SKM-1 treated with dmso at 0.1 percent for 144 hours (cell line): ENCODE data around the gene OSER1.

ENCODE experiments used
- DNase-seq: peaks from one replicate; lab custom pipeline; 2025; ENCODE audit not compliant: unreplicated experiment; lab: John Stamatoyannopoulos, UW

The OSER1 gene

DNA sequence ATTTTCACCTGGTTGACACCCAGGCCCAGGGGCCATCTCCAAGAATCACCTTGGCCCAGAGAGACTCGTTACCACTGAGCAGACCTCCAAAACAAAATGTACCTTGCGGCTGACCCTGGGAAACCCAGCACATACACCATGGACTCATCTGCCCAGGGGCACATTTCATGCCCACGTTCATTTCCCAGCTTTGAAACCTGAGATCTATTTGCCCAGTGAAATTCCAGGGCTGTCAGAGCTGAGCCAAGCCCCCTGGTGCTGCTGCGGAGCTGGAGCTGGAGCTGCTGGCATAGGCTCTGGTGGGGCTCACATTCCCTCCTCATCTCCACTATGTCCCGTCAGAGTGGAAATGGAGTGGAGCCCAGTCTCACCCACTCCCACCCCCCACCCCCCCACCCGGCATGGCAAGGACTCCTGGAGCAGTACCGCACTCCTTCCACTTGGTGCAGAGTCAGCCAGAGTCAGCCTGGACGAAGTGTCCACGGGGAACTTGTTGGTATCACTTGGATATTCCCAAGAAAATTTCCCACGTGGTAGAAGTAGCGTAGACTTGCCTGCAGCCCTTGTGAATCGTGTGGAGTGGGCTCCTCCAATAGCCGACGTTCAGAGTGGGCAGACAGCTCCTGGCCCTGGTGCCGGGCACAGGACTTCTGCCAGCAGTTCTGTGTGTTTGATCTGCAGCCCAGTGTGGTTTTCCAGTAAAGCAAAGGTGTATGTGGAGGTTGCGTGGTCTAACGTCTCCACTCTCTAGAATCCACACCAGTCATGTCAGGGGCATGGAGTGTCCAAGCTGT is 18.1 kb upstream of the OSER1 start:
- DNase-seq, result no peak

DNA sequence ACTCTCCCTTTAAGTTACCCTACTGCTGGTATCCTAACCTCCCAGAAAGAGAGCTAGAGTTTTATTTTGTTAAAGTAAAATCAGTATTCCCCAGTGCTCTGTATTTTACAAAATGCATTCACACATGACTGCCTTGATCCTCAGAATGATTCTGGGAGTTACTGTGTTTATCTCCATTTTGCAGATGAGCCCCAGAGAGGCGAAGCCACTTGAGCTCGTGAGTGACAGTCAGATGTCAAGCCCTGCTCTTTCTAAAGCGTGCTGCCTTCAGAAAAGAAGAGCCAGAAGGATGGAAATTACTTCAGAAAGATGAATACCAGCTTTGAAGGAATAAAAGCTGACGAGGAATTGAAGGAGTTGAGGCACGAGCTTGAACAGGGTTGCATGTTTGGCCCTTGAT is 14.1 kb upstream of the OSER1 start:
- no peak for DNase-seq

DNA sequence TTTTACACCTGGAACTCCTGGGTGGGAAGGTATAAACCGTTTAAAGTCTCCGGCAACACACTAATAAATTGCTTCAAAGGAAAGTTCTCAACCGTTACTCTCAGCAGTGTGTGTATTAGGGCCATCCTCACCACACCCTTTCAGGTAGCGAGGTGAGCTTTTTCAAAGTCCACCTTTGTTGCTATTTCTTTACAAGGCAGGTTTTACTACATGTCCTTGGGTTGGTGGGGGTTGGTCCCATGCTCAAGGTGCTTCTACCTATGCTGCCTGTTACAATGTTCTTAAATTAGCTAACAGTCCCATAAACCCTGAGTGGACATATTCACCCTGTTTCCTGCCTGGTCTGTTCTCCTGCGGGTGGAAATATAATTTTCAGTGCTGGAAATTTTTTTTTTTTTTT is 13.2 kb upstream of the OSER1 start:
- DNase-seq, result no peak

DNA sequence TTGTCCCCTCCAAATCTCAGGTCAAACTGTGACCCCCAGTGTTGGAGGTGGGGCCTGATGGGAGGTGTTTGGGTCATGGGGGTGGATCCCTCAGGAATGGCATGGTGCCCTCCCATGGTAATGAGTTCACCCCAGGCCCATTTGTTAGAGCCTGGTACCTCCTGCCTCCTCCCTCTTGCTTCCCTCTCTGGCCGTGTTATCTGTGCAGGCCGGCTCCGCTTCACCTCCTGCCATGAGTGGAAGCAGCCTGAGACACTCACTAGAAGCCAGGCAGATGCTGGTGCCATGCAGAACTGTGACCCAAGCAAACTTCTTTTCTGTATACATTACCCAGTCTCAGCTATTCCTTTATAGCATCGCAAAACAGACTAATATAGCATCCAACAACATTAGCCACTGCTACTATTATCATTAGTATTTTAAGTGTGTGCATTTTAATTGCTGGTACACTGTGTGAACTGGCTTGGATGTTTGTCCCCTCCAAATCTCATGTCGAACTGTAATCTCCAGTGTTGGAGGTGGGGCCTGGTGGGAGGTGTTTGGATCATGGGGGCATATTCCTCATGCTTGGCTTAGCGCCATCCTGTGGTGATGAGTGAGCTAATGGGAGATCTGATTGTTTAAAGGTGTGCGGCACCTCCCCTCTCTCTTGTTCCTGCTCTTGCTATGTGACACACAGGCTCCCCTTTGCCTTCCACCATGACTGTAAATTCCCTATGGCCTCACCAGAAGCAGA is 12.2 kb upstream of the OSER1 start:
- no peak for DNase-seq

DNA sequence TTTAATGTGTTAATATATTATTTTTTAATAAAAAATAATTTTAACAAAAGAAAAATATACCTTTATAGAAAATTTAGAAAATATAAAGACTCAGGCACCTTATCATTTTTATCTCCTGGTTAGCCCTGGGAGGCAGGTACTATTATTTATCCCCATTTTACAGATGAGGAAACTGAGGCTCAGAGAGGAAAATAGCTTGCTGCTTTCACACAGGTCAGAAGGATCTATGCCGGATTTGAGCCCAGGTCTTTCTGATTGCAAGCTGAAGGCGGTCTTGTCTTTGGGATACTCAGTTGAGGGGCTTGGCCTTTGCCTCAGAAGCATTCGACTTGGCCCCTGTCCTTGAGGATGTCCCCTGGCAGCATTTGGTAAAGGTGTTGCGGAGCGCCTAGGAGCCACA is 11.5 kb upstream of the OSER1 start:
- no peak for DNase-seq

DNA sequence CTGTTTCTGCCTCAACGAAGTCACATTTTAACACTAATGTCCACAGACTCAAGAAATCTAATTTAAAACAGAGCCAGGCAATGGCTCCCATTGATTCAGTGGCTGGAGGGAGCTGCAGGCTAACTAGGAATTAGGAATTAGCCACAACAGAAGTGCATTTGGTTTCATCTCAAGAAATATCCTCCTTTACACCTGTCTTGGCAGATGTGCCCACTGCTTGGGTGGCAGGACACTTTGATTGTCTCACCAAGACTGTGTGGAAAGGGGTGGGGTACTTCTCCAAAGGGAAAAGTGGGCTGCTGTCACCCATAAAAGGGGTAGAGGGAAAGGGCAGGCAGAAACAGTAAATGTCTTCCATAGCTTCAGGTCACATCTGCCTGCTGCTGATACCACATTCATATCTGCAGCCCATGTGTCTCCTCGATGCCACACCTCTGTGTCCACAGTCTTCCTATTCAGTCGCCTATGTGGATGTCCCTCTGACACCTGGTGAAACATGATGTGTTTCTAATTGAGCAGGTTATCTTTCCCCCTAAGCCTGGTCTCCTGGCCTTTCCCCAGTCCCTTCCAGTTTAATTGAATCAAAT is 10.9 kb upstream of the OSER1 start:
- no peak for DNase-seq

DNA sequence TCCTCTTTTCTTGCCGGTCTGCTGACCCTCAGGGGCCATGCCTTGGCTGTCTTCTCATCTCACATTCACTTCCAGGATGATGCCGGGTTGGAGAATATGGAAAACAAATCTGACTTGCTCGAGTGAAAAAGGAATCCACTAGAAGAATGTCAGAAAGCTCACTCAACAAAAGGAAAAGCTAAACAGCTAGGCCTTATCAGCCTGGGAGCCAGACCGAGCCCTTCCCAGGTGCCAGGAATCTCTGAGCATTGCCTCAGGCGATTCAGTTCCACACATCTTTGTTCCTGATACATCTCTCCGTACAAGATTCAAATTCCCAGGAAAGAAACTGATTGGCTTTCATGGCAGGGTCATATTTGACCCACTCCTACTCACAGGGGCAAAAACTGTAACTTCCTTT is 9.2 kb upstream of the OSER1 start:
- DNase-seq, result no peak

DNA sequence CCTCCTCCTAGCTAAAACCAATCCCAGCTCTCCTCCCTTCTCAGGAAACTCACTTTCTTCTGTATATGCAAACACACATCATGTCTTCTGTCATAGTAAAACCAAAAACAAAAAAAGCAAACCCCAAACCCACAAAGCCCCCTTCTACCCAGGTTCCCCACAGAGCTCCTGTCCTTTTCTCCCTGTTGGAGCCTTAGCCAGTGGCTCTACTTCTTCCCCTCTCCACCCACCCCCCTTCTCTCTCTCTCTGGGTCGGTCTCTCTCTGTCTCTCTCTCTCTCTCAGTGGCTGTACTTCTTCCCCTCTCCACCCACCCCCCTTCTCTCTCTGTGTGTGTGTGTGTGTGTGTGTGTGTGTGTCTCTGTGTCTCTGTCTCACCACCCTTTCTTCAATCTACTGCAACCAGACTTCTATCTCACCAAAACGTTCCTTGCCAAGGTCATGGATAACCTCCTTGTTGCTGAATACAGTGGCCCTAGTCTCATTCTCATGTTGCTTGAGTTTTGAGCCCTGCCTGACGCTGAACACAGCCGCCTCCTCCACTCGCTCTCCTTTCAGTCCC is 8.7 kb upstream of the OSER1 start:
- DNase-seq, result no peak

DNA sequence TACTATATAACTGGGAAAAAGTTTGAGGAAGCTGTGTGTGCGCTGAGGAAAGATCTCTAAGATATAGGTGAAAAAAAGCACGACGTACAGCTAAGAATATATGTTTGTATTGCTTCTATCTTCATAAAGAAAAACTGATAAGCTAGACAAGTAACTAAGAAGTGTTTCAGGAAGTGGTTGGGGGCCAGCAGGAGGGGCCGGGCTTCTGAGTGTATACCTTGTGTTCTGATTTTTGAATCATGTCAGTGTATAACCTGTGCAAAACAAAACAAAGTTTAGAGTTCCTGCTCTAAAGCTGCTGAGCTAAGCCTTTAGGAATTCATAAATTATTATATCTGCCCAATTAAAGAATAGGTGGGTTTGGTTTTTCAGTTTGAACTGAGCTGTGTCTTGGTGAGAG is 7.9 kb upstream of the OSER1 start:
- DNase-seq, result no peak

DNA sequence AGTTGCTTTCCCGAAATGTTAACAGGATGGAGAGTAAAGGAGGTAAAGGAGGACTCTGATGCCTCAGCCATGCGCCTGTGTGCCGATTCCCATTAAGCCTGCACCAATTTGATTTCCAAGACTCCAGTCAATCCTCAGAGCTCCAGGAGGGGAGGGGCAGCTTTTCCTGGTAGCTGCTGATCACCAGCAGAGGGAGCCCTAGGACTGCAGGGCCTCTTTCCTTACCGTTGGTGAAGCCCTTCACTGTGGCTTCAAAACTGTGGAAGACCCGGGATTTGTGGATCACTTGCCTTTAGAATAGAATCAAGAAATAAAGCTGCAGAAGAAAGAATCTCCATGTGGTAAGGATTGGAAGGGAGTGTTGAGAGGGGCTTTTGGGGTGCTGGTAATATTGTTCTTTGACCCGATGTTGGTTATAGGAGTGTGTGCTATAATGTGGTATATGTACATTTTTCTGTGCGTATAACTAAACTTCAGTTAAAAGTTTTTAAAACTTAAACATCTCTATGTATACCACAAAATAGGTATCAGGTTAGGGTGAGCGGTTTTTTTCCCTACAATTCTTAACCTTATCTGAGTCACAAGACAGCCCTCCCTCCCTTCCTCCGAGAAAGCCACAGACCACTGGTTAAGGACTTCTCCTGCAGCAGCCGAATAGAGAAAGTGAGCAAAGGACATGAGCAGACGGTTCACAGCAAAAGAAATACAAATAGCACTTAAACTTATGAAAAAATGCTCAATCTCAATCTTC is 6.9 kb upstream of the OSER1 start:
- DNase-seq, result peak; percentile 62

DNA sequence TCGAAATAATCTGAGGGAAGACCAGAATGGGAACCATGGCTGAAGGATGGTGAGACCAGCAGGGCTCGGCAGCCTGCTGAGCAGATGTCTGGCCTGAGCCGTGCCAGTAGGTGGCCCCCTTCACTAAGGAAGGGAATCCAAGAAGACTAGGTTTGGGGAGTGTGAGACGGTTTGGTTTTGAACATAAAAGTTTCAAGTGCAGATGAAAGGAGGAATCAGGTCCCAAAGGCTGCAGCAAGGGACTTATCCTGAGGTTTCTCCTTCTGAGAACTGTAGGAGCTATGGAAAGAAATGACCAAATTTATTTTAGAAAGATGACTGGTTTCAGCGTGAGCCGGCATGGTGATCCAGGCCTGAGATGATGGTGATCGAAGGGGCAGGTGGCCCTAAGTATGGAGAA is 4.6 kb upstream of the OSER1 start:
- peak; percentile 73 for DNase-seq

DNA sequence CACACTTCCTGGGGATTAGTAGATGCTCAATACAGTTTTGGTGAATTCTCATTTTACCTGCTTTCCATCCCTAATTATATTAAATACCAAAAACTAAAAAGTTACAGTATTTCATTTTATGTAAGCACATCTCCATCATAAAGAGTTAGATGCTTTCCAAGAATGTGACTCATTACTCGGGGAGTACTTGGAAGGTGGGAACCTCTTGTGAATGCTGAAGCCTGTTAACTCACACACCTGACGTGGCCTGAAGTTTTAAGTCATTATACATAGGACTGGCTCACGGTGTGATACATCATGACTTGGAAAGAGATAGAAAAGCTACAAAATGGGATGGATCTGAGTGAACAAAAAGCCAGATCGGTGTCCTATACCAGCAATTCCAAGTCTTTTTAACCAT is 2.2 kb upstream of the OSER1 start:
- DNase-seq, result no peak

DNA sequence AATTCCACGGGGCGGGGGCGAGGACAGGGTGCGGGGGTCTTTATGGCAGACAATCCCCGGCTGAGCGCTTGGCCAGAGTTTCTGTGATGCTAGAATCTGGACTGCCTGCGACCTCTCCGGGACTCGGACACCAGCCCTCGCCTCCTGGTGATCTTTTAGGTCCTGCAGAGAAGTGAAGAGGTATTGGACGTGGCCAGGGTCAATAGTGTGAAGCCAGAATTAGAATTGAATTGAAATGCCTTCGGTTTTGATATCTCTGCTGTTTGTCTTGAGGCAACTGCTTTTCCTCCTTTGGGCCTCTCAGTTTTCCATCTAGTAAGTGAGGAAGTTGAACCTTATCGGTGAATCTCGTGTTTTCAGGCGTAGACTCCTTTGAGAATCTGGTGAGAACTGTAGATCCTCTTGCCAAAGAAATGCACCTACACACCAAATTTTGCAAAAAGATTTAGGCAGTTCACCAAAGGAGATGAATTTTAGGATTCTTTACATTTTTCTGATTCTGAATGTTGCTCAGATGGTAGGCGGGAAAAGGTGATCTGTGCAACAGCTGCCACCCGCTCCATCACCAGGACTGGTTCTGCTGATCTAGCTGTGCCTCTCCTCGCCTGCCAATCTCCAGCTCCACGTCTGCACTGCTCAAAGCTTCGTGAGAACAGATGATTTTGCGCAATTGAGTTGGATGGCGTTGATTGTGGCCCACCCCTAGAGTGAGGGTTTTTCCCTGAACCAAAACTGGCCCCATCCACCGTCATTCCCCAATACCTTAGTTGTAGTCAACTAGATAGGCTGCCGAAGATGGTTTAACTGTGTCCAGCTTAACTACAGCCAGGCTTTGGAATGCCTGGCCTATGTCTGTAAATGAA is 837 bp upstream of the OSER1 start:
- DNase-seq, result peak; percentile 9

DNA sequence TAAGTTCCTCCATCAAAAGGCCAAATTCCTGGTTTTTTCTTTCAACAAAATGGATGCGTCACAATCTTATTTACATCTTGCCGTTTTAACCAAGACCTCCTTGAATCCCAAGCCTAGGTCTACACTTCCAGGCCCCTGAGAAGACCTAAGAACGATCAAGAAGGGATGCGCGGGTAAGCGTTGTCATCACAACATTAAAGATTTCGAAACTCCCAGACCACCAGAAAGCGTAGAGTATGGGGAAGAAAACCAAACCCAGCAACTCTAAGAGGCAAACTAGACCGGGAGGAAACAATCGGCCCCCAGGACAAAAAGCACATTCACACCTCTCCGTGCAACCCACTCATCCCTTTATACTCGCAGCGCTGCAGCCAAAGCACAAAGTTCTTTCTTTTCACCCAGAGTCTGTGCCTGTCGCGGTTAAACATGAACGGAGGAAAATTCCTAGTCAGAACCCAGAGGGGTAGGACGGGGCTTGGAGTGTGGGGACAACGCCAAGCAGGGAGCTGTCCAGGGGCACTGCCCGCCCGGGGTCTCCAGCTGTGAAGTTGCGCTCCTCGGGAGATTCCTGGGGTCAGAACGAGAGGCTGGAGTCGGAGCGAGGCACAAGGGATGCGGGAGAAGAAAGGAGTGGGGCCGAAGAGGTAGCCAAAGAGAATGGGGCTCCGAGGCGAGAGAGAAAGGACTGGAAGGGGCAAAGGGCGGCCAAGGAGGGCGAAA is 725 bp downstream of the OSER1 start:
- DNase-seq, result peak; percentile 22

DNA sequence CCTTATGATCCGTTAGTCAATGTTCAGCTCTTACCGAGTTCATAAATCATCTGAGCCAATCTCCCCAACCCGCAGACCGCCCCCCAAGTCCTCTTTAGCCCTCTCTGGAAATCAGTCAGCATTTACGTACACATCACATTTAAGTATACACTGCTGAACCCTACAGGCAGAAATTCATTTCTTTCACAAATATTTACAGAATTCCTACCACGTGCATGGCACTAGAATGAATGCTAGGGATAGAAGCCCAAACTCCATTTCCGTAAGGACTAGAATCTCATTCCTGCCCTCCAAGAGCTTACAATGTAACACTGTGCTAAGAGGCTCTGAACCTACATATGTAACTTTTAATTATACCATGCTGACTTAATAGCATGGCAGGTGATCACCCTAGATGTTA is 1.8 kb downstream of the OSER1 start:
- DNase-seq, result no peak

DNA sequence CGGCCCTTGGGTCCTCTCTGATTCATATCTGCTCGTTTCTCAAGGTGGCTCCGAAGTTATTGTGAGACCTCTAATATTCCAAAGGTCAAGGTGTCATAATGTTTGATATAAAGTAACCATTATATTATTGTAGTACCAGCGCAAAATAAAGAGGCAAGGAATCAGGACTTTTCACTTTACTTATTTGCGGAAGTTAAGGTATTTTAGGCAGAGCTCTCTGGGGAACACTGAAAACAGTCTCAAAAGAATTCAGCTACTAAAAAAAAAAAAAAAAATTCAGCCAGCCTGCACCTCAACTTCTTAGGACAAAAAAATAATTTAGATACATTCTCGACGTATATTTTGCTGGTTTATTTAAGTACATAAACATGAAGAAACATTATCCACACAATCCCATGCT is 2.4 kb downstream of the OSER1 start:
- no peak for DNase-seq

DNA sequence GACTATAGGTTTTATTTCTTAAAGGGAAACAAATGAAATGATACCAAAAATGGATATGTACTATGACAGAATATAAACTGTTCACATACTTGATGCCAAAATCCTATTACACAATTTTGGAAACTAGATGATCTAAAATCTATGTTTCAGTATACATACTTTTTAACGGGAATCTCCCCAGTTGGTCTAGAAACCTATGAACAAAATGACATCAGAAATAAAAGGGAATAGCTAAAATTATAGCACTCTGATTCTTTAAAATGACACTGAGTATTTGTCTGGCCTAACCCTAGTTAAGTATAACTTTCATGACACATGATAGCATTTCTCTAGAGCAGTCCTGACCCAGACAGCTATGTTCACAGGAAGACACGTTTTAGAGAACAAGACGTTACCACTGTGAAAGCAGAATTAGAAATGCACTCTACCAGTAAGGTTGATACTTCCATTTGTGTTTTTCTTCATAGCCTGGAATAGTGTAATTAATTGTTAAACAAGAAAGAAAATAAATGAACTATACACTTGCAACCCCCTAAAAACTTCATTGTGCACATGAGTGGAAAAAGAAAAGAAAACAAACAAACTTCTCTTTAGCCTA is 3.3 kb downstream of the OSER1 start:
- DNase-seq, result no peak

DNA sequence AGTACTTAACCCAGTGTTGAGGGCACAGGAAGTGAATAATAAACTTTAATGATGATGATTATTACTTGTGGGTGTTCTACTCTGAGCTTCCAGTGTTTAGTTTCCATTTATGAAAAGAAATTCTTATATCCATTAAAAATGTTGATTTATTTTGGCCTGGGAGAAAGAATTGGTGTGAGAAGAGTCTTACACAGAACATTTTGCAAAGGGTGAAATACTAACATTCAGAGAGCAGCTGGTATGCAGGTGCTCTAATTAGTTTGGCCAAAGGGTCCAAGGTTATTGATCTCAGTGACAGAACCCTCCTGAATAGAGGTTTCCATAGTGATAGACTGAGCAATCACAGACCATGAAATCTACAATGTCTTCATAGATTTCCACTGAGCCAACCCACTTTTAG is 4.4 kb downstream of the OSER1 start:
- DNase-seq, result no peak

DNA sequence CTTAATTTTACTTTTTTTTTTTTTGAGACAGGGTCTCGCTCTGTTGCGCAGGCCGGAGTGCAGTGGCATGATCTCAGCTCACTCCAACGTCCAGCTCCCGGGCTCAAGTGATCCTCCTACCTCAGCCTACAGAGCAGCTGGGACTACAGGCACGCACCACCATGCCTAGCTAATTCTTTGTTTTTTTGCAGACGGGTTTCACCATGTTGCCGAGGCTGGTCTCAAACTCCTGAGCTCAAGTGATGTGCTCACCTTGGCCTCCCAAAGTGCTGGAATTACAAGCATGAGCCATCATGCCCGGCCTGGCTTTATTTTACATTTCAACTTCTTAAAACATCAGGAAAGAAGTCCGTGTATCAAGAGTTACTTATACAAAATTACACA is 5.7 kb downstream of the OSER1 start:
- no peak for DNase-seq
